ENCODE results near the gene ADAMTS12. TPM values are rescaled to one million over a fixed set of nuclear protein-coding genes. Genes with fewer than 3 reads are reported as not detected.

ADAMTS12 gene
- total RNA-seq, 1 experiment from 2014 or later: 1.2 TPM

GRCh38 chr5:33628796-33629195, 263.0 kb downstream of the ADAMTS12 start:
- CTCF ChIA-PET: no interaction called here
- no peaks in the 10 kb centered on the region for H3K36me3 Mint-ChIP-seq (ENCODE audit: insufficient read depth, unreplicated experiment)
- H3K4me3 Mint-ChIP-seq (ENCODE audit: low read depth, unreplicated experiment): no peak overlapping the region
- H3K9me3 Mint-ChIP-seq (ENCODE audit: low read depth, unreplicated experiment): peaks cover under 1% of the 10 kb centered on the region
- no peaks in the 10 kb centered on the region for H3K4me1 Mint-ChIP-seq (ENCODE audit: low read depth, unreplicated experiment)
- H3K27me3 Mint-ChIP-seq (ENCODE audit: unreplicated experiment): peaks cover 6% of the 10 kb centered on the region
- H3K27ac Mint-ChIP-seq (ENCODE audit: unreplicated experiment): no peak overlapping the region
- no TSS peak for BruUV-seq (replicated peaks)
- intact Hi-C loops (cut with micrococcal nuclease; ENCODE audit: unreplicated experiment): no loop called here
- no peak for DNase-seq
- TF ChIP-seq CTCF (IDR thresholded peaks at IDR 0.05; ENCODE audit: unreplicated experiment): no peak

GRCh38 chr5:33621514-33621913, 270.3 kb downstream of the ADAMTS12 start:
- H3K9me3 Mint-ChIP-seq (ENCODE audit: low read depth, unreplicated experiment): peaks cover 5% of the 10 kb centered on the region
- H3K27me3 Mint-ChIP-seq (ENCODE audit: unreplicated experiment): peaks cover 13% of the 10 kb centered on the region
- intact Hi-C loops (cut with micrococcal nuclease; ENCODE audit: unreplicated experiment): no loop called here
- H3K4me3 Mint-ChIP-seq (ENCODE audit: low read depth, unreplicated experiment): no peak overlapping the region
- no peaks in the 10 kb centered on the region for H3K36me3 Mint-ChIP-seq (ENCODE audit: insufficient read depth, unreplicated experiment)
- CTCF ChIA-PET: no interaction called here
- no TSS peak for BruUV-seq (replicated peaks)
- no peaks in the 10 kb centered on the region for H3K4me1 Mint-ChIP-seq (ENCODE audit: low read depth, unreplicated experiment)
- no peak for DNase-seq
- TF ChIP-seq CTCF (IDR thresholded peaks at IDR 0.05; ENCODE audit: unreplicated experiment): no peak
- H3K27ac Mint-ChIP-seq (ENCODE audit: unreplicated experiment): no peak overlapping the region

- Mint-ChIP-seq H3K4me3 (ENCODE audit: low read depth, unreplicated experiment) (no peak overlapping the region), H3K4me1 (ENCODE audit: low read depth, unreplicated experiment) (no peaks in the 10 kb centered on the region), H3K27me3 (ENCODE audit: unreplicated experiment) (no peaks in the 10 kb centered on the region), H3K27ac (ENCODE audit: unreplicated experiment) (no peak overlapping the region), H3K36me3 (ENCODE audit: insufficient read depth, unreplicated experiment) (no peaks in the 10 kb centered on the region), H3K9me3 (ENCODE audit: low read depth, unreplicated experiment) (no peaks in the 10 kb centered on the region)
- no peak for DNase-seq
- TF ChIP-seq CTCF (IDR thresholded peaks at IDR 0.05; ENCODE audit: unreplicated experiment): no peak
- BruUV-seq (replicated peaks): no TSS peak
- CTCF ChIA-PET: no interaction called here
- intact Hi-C loops (cut with micrococcal nuclease; ENCODE audit: unreplicated experiment): no loop called here
These were observed 277.8 kb downstream of the ADAMTS12 start for GRCh38 chr5:33614039-33614438.

GRCh38 chr5:33612386-33612785, 279.4 kb downstream of the ADAMTS12 start:
- CTCF ChIA-PET: no interaction called here
- no peaks in the 10 kb centered on the region for H3K27me3 Mint-ChIP-seq (ENCODE audit: unreplicated experiment)
- BruUV-seq (replicated peaks): no TSS peak
- no peak for TF ChIP-seq CTCF (IDR thresholded peaks at IDR 0.05; ENCODE audit: unreplicated experiment)
- H3K4me3 Mint-ChIP-seq (ENCODE audit: low read depth, unreplicated experiment): no peak overlapping the region
- H3K9me3 Mint-ChIP-seq (ENCODE audit: low read depth, unreplicated experiment): no peaks in the 10 kb centered on the region
- no peak overlapping the region for H3K27ac Mint-ChIP-seq (ENCODE audit: unreplicated experiment)
- no peaks in the 10 kb centered on the region for H3K36me3 Mint-ChIP-seq (ENCODE audit: insufficient read depth, unreplicated experiment)
- intact Hi-C loops (cut with micrococcal nuclease; ENCODE audit: unreplicated experiment): no loop called here
- no peak for DNase-seq
- H3K4me1 Mint-ChIP-seq (ENCODE audit: low read depth, unreplicated experiment): no peaks in the 10 kb centered on the region

GRCh38 chr5:33611877-33612276, 279.9 kb downstream of the ADAMTS12 start:
- Mint-ChIP-seq H3K9me3 (ENCODE audit: low read depth, unreplicated experiment) (no peaks in the 10 kb centered on the region), H3K4me3 (ENCODE audit: low read depth, unreplicated experiment) (no peak overlapping the region), H3K27ac (ENCODE audit: unreplicated experiment) (no peak overlapping the region), H3K27me3 (ENCODE audit: unreplicated experiment) (no peaks in the 10 kb centered on the region), H3K4me1 (ENCODE audit: low read depth, unreplicated experiment) (no peaks in the 10 kb centered on the region), H3K36me3 (ENCODE audit: insufficient read depth, unreplicated experiment) (no peaks in the 10 kb centered on the region)
- TF ChIP-seq CTCF (IDR thresholded peaks at IDR 0.05; ENCODE audit: unreplicated experiment): no peak
- intact Hi-C loops (cut with micrococcal nuclease; ENCODE audit: unreplicated experiment): no loop called here
- CTCF ChIA-PET: no interaction called here
- no TSS peak for BruUV-seq (replicated peaks)
- DNase-seq: no peak

All from Calu3 (cell line).